GM19395 (cell line): Measurements from ENCODE around the gene SYNRG.

Source experiments
- ATAC-seq: cut with Tn5 transposase; IDR thresholded peaks from one replicate; pipeline ENCODE4 v1.9.1; 2021; ENCODE audit warnings: mild to moderate bottlenecking, moderate library complexity; ENCODE audit not compliant: unreplicated experiment

The SYNRG gene

GRCh38 chr17:37604556-37604955, 4.7 kb downstream of the SYNRG start:
- ATAC-seq, result no peak

- ATAC-seq, result no peak
These were observed 11.1 kb downstream of the SYNRG start for GRCh38 chr17:37598145-37598544.

GRCh38 chr17:37592291-37592690, 16.9 kb downstream of the SYNRG start:
- ATAC-seq, result no peak

- no peak for ATAC-seq
These were observed 24.2 kb downstream of the SYNRG start for GRCh38 chr17:37585066-37585465.

- ATAC-seq, result no peak
These were observed 32.9 kb downstream of the SYNRG start for GRCh38 chr17:37576281-37576680.

GRCh38 chr17:37574427-37574826, 34.8 kb downstream of the SYNRG start:
- ATAC-seq, result no peak

- ATAC-seq, result no peak
These were observed 37.5 kb downstream of the SYNRG start for GRCh38 chr17:37571674-37572073.

- no peak for ATAC-seq
These were observed 38.6 kb downstream of the SYNRG start for GRCh38 chr17:37570527-37571093.

GRCh38 chr17:37568350-37569053, 40.7 kb downstream of the SYNRG start:
- no peak for ATAC-seq

- no peak for ATAC-seq
These were observed 41.7 kb downstream of the SYNRG start for GRCh38 chr17:37567538-37567937.

GRCh38 chr17:37567137-37567536, 42.1 kb downstream of the SYNRG start:
- no peak for ATAC-seq

GRCh38 chr17:37564252-37564651, 45.0 kb downstream of the SYNRG start:
- no peak for ATAC-seq

- ATAC-seq, result no peak
These were observed 47.0 kb downstream of the SYNRG start for GRCh38 chr17:37562016-37562745.

GRCh38 chr17:37558299-37558698, 50.9 kb downstream of the SYNRG start:
- no peak for ATAC-seq

- ATAC-seq, result no peak
These were observed 51.7 kb downstream of the SYNRG start for GRCh38 chr17:37557482-37557881.

GRCh38 chr17:37555386-37555785, 53.8 kb downstream of the SYNRG start:
- ATAC-seq, result no peak

GRCh38 chr17:37553401-37553966, 55.7 kb downstream of the SYNRG start:
- ATAC-seq, result no peak

- ATAC-seq, result no peak
These were observed 57.4 kb downstream of the SYNRG start for GRCh38 chr17:37551788-37552187.

- ATAC-seq, result no peak
These were observed 61.2 kb downstream of the SYNRG start for GRCh38 chr17:37547986-37548385.

- no peak for ATAC-seq
These were observed 62.9 kb downstream of the SYNRG start for GRCh38 chr17:37546302-37546701.

GRCh38 chr17:37545486-37545885, 63.7 kb downstream of the SYNRG start:
- ATAC-seq, result no peak

GRCh38 chr17:37543637-37544052, 65.6 kb downstream of the SYNRG start:
- no peak for ATAC-seq
